ENCODE data around the gene MKX. TPM values are rescaled to one million over a fixed set of nuclear protein-coding genes. Genes with fewer than 3 reads are reported as not detected.

MKX gene
- total RNA-seq, 1 experiment from 2014 or later: not detected

GRCh38 chr10:27637601-27638000, 108.0 kb downstream of the MKX start:
- ChIA-PET CTCF (no interaction called here), POLR2A (no interaction called here)
- no peaks in the 10 kb centered on the region for H3K27me3 ChIP-seq (ENCODE audit: control insufficient read depth, insufficient read depth, low read length)
- no peak overlapping the region for H3K4me3 ChIP-seq (ENCODE audit: low read depth in 2 of 2, low read length in 2 of 2)
- in situ Hi-C loops (cut with HindIII; ENCODE audit: low pct_unique_long_range_greater_than_20kb, low sequenced_read_pairs) (no loop called here), intact Hi-C loops (cut with micrococcal nuclease; ENCODE audit: unreplicated experiment) (no loop called here)
- ATAC-seq (no peak), DNase-seq (ENCODE audit: low read depth, low spot score) (no peak)
- no peaks in the 10 kb centered on the region for H3K9me3 ChIP-seq (ENCODE audit: control insufficient read depth, insufficient read depth, low read depth, low read length)
- no peaks in the 10 kb centered on the region for H3K4me1 ChIP-seq (ENCODE audit: control insufficient read depth, insufficient read depth, low read length)
- no peaks in the 10 kb centered on the region for H3K36me3 ChIP-seq (ENCODE audit: control insufficient read depth, insufficient read depth, low read length)
- H3K27ac ChIP-seq (ENCODE audit: low read length): no peak overlapping the region
- BruUV-seq (replicated peaks): no TSS peak
- no peak for TF ChIP-seq REST (IDR thresholded peaks at IDR 0.05; ENCODE audit: insufficient read depth in 1 of 2, low read depth in 2 of 2, low read length in 1 of 2)
- TF ChIP-seq TCF7L2 (IDR thresholded peaks at IDR 0.05; ENCODE audit: low read depth, low read length): no peak
- TF ChIP-seq SIN3A (IDR thresholded peaks at IDR 0.05; ENCODE audit: borderline replicate concordance, insufficient read depth, low read depth, low read length): no peak

GRCh38 chr10:27636816-27637215, 108.8 kb downstream of the MKX start:
- in situ Hi-C loops (cut with HindIII; ENCODE audit: low pct_unique_long_range_greater_than_20kb, low sequenced_read_pairs): no loop called here
- ATAC-seq (no peak), DNase-seq (ENCODE audit: low read depth, low spot score) (no peak)
- Histone ChIP-seq H3K4me1 (ENCODE audit: control insufficient read depth, insufficient read depth, low read length) (no peaks in the 10 kb centered on the region), H3K4me3 (ENCODE audit: low read depth in 2 of 2, low read length in 2 of 2) (no peak overlapping the region), H3K9me3 (ENCODE audit: control insufficient read depth, insufficient read depth, low read depth, low read length) (no peaks in the 10 kb centered on the region), H3K27me3 (ENCODE audit: control insufficient read depth, insufficient read depth, low read length) (no peaks in the 10 kb centered on the region), H3K27ac (ENCODE audit: low read length) (no peak overlapping the region), H3K36me3 (ENCODE audit: control insufficient read depth, insufficient read depth, low read length) (no peaks in the 10 kb centered on the region)
- no peak for TF ChIP-seq TCF7L2 (IDR thresholded peaks at IDR 0.05; ENCODE audit: low read depth, low read length)
- no peak for TF ChIP-seq SIN3A (IDR thresholded peaks at IDR 0.05; ENCODE audit: borderline replicate concordance, insufficient read depth, low read depth, low read length)
- TF ChIP-seq, protein P1, sequence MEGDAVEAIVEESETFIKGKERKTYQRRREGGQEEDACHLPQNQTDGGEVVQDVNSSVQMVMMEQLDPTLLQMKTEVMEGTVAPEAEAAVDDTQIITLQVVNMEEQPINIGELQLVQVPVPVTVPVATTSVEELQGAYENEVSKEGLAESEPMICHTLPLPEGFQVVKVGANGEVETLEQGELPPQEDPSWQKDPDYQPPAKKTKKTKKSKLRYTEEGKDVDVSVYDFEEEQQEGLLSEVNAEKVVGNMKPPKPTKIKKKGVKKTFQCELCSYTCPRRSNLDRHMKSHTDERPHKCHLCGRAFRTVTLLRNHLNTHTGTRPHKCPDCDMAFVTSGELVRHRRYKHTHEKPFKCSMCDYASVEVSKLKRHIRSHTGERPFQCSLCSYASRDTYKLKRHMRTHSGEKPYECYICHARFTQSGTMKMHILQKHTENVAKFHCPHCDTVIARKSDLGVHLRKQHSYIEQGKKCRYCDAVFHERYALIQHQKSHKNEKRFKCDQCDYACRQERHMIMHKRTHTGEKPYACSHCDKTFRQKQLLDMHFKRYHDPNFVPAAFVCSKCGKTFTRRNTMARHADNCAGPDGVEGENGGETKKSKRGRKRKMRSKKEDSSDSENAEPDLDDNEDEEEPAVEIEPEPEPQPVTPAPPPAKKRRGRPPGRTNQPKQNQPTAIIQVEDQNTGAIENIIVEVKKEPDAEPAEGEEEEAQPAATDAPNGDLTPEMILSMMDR (IDR thresholded peaks at IDR 0.05): no peak
- no peak for TF ChIP-seq REST (IDR thresholded peaks at IDR 0.05; ENCODE audit: insufficient read depth in 1 of 2, low read depth in 2 of 2, low read length in 1 of 2)
- no peak for TF ChIP-seq POLR2AphosphoS5 (IDR thresholded peaks at IDR 0.05; ENCODE audit: low read depth, low read length)
- BruUV-seq (replicated peaks): no TSS peak
- CTCF ChIA-PET: no interaction called here
- POLR2A ChIA-PET: no interaction called here
- intact Hi-C loops (cut with micrococcal nuclease; ENCODE audit: unreplicated experiment): no loop called here

All from Panc1 (cell line).